Activated T-helper 2 cell treated with anti-CD3 and anti-CD28 coated beads, Interferon-gamma antibody, Interleukin-2, Interleukin-4, amounts not matched to agents 10 μg/mL and 5 μg/mL and 100 μg/mL, durations not matched to agents 14 hours and 24 hours and 36 hours (primary cell): ENCODE measurements around the gene PHC2. TPM values are rescaled to one million over a fixed set of nuclear protein-coding genes. Genes with fewer than 3 reads are reported as not detected.

Experiments
- DNase-seq: peaks from one replicate; pipeline ENCODE4 v3.0.0; 2021; ENCODE audit warnings: low spot score
- H3K27ac Mint-ChIP-seq: one replicate; pipeline ENCODE4 v1.8.0; 2021; ENCODE audit warnings: mixed read lengths
- H3K27me3 Mint-ChIP-seq: one replicate; pipeline ENCODE4 v1.8.0; 2021; ENCODE audit warnings: low read depth, mixed read lengths
- H3K36me3 Mint-ChIP-seq: one replicate; pipeline ENCODE4 v1.8.0; 2021; ENCODE audit warnings: low read depth, mixed read lengths
- H3K4me1 Mint-ChIP-seq: one replicate; pipeline ENCODE4 v1.8.0; 2021; ENCODE audit warnings: low read depth, mixed read lengths
- H3K4me3 Mint-ChIP-seq: one replicate; pipeline ENCODE4 v1.8.0; 2021; ENCODE audit warnings: low read depth, mild to moderate bottlenecking, moderate library complexity, mixed read lengths
- H3K9me3 Mint-ChIP-seq: one replicate; pipeline ENCODE4 v1.8.0; 2021; ENCODE audit warnings: mixed read lengths
- intact Hi-C: fragments of 100-400 bp; cut with micrococcal nuclease; formaldehyde crosslinking; loops from one replicate; pipeline ENCODE4 v1.15.1; 2023
- total RNA-seq: library from RNA; stranded (reverse); gene quantifications from 2 replicates; pipeline ENCODE4 v1.2.3, GENCODE V29; 2022

Gene PHC2
- total RNA-seq, 1 donor from 2014 or later, result 33.1 TPM

DNA sequence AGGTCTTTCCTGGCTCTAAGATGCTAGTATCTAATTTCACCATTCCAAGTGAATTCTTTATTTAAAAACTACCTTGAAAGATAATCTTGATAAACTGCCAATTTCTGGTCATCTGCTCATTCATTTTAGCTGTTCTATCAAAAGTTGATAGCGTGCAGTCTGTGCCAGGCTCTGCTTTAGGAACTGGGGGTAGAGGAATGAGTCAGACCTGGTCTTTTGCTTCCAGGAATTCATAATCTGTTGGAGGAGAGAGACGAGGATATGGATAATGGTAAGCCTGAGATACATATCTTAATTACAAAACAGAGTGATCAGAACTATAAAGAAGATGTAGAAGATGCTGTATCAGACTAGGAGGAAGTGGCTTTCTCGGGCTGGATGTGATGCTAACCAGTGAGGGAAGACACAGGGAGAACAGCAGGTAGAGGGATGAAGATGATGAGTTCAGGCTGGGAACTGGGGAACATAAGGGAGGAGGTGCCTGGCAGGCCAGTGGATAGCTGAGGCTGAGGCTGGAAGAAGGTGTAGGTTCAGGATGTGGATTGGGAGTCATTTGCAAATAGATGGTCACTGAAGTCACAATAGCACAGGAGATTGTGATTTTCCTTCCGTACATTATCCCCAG lies 12.3 kb upstream of the PHC2 start:
- H3K36me3 Mint-ChIP-seq, result no peaks in the 10 kb centered on the region
- H3K4me3 Mint-ChIP-seq, result no peak overlapping the region
- intact Hi-C loops, result no loop called here
- DNase-seq, result no peak
- H3K9me3 Mint-ChIP-seq, result no peaks in the 10 kb centered on the region
- H3K27me3 Mint-ChIP-seq, result peaks cover 28% of the 10 kb centered on the region
- H3K4me1 Mint-ChIP-seq, result peaks cover 7% of the 10 kb centered on the region
- no peak overlapping the region for H3K27ac Mint-ChIP-seq

DNA sequence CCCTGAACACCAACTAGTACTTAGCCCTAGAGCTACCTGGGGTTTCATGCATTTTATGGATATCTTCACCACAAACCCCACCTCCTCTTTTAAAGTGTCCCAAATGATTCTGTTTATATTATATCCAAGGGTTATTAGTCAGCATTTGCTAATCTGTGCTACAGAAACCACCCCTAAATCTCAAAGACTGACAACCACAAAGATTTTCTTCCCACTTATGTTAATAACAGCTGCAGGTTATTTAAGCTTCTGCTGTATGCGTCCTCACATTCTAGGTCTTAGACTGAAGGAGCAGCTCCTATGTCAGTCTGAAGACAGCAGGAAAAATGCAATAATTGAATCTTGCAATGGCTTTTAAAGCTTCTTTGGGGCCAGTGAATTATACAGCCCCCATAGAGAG lies 11.2 kb upstream of the PHC2 start:
- intact Hi-C loops, result no loop called here
- Mint-ChIP-seq H3K36me3 (no peaks in the 10 kb centered on the region), H3K27ac (no peak overlapping the region), H3K4me1 (peaks cover 7% of the 10 kb centered on the region), H3K4me3 (no peak overlapping the region), H3K27me3 (peaks cover 27% of the 10 kb centered on the region), H3K9me3 (no peaks in the 10 kb centered on the region)
- no peak for DNase-seq

DNA sequence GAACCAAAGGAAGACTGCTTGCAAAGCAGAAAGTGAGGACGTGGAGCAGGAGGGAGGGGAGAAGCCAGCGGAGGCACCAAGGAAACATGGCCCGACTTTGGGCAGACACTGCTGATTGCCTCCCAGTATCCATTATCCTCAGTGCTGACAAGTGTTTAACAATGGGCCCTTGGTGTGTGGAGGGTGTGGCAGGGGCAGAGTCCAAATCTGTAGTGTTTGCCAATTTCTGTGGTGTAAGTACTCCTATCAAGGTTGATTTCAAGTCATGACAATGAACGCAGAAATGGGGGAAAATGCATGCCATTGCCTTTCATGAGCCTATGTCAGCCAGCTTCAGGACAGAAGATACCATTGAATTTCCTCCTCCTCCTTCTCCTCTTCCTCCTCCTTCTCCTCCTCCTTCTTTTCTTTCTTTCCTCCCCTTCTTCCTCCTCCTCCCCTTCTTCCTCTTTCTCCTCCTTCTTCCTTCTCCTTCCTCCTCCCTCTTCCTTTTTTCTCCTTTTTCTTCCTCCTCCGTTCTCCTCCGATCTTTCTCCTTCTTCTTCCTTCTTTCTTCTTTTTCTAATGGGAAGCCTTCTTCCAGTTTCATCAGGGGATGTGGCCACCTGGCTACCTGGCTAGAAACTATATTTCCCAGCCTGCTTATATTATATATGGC lies 10.3 kb upstream of the PHC2 start:
- Mint-ChIP-seq H3K4me1 (peaks cover 3% of the 10 kb centered on the region), H3K4me3 (no peak overlapping the region), H3K9me3 (no peaks in the 10 kb centered on the region), H3K27me3 (peaks cover 25% of the 10 kb centered on the region), H3K36me3 (no peaks in the 10 kb centered on the region), H3K27ac (no peak overlapping the region)
- intact Hi-C loops, result no loop called here
- DNase-seq, result no peak

DNA sequence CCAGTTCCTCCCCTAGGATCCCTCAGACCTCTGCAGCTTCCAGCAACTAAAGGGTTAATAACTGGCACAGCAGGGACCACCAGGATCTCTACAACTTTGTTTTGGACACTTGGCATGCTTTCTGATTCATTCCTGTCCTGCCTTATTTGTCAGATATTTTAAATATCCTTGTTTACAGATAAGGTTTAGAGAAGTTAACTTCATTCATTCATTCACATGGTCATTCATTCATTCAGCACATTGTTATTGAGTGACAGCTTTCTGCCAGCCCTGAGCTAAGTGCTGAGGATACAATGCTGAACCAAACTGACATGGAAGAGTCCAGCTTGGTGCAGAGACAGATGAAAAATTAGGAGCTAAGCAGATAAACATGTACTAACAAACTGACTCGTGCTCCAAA lies 8.8 kb upstream of the PHC2 start:
- H3K9me3 Mint-ChIP-seq, result no peaks in the 10 kb centered on the region
- DNase-seq, result no peak
- no peak overlapping the region for H3K4me3 Mint-ChIP-seq
- peaks cover 2% of the 10 kb centered on the region for H3K4me1 Mint-ChIP-seq
- intact Hi-C loops, result no loop called here
- no peak overlapping the region for H3K27ac Mint-ChIP-seq
- H3K36me3 Mint-ChIP-seq, result no peaks in the 10 kb centered on the region
- peaks cover 32% of the 10 kb centered on the region for H3K27me3 Mint-ChIP-seq

DNA sequence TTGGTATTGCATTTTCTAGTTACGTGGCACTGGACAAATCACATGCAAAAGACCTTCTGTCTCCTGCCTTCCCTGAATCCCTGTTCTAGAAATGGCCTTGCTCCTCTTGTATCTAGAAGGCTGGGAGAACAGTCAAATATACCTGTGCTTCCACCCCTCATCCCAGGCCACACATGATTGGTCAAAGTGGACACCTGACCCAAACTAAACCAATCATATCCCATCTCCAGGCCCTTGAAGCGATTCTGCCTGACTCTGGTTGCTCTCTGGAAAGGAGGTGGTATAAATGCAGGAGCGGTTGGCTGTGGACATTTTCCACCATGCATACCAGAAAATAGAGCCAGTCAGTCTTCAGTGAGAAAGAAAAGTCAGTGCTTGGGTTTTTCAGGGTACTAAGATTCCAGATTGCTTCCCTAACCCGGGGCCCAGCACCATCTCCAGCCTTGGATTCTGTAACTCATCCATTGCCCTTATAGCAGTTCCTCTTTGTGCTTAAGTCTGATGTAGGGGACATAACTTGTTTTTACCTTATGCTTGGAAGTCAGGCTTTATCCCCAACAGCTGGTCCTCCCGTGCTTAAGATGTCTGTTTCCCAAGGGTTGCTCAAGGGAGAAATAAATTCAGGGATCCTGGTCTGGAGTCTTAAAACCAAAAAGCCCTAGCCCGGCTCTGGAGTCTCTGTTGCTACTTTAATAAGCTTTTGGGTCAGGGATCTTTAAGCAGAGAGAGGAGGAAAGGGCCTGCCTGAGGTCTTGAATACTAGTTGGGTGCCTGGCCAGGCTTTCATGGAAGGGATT lies 7.7 kb upstream of the PHC2 start:
- H3K4me1 Mint-ChIP-seq, result peaks cover 2% of the 10 kb centered on the region
- intact Hi-C loops, result no loop called here
- no peak overlapping the region for H3K27ac Mint-ChIP-seq
- H3K36me3 Mint-ChIP-seq, result no peaks in the 10 kb centered on the region
- no peaks in the 10 kb centered on the region for H3K9me3 Mint-ChIP-seq
- H3K27me3 Mint-ChIP-seq, result peaks cover 38% of the 10 kb centered on the region
- DNase-seq, result no peak
- H3K4me3 Mint-ChIP-seq, result no peak overlapping the region

DNA sequence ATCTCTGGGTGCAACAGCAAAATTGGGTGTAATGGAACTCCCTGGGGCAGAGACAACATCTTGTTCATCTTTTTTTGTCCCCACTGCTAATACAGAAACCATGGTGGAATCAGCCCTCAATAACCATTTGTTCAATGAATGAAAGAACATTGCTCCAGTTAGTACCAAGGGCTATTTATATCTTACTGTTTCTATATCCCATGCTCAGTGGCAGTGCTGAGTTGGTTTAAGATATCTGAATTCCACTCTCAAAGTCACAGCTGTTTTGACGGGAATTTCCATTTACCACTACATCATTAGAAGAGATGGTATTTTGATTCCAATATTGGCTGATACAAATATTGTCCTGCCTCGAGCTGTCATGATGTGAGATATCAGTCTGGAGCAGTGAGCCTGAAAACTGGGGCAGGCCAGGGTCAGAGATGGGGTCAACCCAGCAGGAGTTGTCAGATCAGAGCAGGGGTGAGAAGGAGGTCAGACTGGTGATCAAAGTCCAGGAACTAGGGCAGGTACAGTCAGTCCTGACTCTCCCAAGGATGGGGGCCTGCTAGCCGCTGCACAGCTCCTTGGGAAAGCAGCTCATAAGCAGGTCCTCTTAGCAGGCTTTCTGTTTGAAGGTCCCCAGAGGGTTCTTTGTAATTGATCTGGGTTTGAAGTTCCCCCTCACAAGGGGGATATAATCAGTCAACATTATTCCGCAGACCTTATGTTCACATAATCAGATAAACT lies 5.8 kb upstream of the PHC2 start:
- no peaks in the 10 kb centered on the region for H3K4me1 Mint-ChIP-seq
- intact Hi-C loops, result no loop called here
- H3K27me3 Mint-ChIP-seq, result peaks cover 33% of the 10 kb centered on the region
- H3K9me3 Mint-ChIP-seq, result no peaks in the 10 kb centered on the region
- H3K36me3 Mint-ChIP-seq, result no peaks in the 10 kb centered on the region
- no peak for DNase-seq
- H3K4me3 Mint-ChIP-seq, result no peak overlapping the region
- H3K27ac Mint-ChIP-seq, result no peak overlapping the region

DNA sequence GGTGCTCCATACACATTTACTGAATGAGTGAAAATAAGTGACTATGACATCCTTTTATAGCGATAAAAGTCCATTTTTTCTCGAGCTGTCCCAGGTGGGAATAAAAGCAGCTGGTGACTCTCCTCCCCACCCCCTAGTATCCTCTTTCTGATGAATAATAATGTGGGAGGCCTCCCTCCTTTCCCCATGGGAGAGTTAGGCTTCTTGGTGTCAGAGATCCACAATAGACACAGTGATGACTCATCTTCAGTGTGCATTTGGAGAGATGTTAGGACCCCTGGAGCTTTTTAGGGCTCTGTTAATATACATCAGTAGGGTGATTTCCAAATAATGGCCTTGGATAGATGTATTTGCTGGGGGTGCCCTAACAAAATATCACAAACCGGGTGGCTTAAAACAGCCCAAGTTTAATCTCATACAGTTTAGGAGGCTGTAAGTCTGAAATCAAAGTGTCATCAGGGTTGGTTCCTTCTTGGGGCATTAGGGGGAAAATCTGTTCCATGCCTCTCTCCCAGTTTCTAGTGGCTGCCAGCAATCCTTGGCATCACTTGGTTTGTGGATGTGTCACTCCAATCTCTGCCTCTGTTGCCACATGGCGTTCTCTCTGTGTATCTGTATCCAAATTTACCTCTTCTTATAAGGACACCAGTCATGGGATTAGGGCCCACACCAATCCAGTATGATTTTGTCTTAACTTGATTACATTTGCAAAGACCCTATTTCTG lies 4.4 kb upstream of the PHC2 start:
- Mint-ChIP-seq H3K36me3 (no peaks in the 10 kb centered on the region), H3K4me1 (peaks cover 2% of the 10 kb centered on the region), H3K27me3 (peaks cover 27% of the 10 kb centered on the region), H3K27ac (no peak overlapping the region), H3K4me3 (no peak overlapping the region), H3K9me3 (no peaks in the 10 kb centered on the region)
- intact Hi-C loops, result no loop called here
- DNase-seq, result no peak

DNA sequence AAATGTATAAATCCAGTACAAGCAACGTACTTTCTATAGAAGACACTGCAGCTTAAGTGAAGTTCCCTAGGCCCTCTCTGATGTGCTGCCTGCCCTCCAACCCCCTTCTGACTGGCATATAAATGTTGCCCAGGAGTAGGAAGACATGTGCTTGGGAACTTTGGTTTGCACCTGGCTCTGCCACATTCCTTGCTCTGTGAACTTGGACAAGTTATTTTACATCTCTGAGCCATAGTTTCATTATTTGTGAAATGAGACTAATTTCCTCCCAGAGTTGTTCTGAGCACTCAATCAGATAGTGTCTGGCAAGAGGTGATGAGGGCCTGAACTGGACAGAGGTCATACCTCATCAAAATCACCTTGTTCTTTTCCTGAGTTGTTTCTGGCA lies 3.5 kb upstream of the PHC2 start:
- intact Hi-C loops, result no loop called here
- H3K27ac Mint-ChIP-seq, result no peak overlapping the region
- H3K36me3 Mint-ChIP-seq, result no peaks in the 10 kb centered on the region
- peaks cover 27% of the 10 kb centered on the region for H3K27me3 Mint-ChIP-seq
- no peaks in the 10 kb centered on the region for H3K9me3 Mint-ChIP-seq
- H3K4me1 Mint-ChIP-seq, result peaks cover 3% of the 10 kb centered on the region
- no peak overlapping the region for H3K4me3 Mint-ChIP-seq
- DNase-seq, result no peak

DNA sequence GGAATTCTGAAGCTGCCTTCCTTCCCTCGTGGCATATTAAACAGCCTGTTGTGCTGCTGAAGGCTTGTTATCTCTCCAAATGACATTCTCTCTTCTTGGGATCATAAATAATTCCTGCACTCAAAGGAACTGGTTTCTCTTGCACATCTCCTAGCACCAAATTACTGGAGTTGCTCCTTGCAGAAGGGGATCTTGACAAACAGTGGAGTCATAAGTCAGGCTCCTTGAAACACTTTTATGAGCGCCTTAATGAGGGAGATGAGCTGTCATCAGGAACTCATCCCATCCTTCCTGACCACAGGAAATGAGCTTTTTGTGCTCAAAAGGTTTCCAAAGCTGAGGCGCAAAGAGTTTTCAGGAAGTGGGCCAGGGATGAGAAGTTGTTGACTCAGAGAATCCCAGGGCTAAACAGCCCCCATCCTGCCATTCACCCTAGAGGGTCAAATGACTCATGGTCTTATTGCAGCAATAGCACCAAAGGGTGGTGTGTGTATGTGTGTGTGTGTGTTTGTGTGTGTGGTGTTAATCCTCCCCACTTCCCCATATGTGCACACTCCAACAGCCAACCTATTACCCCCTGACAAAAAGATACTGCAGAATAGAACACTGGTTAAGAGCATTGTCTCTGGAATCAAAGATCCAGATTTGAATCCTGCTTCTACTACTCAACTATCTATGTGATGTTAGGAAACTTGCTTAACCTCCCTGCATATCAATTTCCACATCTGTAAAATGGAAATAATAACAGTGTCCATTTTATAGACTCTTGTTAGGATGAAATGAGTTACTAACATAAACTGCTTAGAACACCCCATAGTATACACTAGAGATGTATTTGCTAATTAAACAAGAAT lies 2.8 kb upstream of the PHC2 start:
- DNase-seq, result no peak
- H3K4me3 Mint-ChIP-seq, result no peak overlapping the region
- no peaks in the 10 kb centered on the region for H3K9me3 Mint-ChIP-seq
- H3K27me3 Mint-ChIP-seq, result peaks cover 27% of the 10 kb centered on the region
- H3K36me3 Mint-ChIP-seq, result no peaks in the 10 kb centered on the region
- H3K27ac Mint-ChIP-seq, result no peak overlapping the region
- intact Hi-C loops, result no loop called here
- peaks cover 3% of the 10 kb centered on the region for H3K4me1 Mint-ChIP-seq

DNA sequence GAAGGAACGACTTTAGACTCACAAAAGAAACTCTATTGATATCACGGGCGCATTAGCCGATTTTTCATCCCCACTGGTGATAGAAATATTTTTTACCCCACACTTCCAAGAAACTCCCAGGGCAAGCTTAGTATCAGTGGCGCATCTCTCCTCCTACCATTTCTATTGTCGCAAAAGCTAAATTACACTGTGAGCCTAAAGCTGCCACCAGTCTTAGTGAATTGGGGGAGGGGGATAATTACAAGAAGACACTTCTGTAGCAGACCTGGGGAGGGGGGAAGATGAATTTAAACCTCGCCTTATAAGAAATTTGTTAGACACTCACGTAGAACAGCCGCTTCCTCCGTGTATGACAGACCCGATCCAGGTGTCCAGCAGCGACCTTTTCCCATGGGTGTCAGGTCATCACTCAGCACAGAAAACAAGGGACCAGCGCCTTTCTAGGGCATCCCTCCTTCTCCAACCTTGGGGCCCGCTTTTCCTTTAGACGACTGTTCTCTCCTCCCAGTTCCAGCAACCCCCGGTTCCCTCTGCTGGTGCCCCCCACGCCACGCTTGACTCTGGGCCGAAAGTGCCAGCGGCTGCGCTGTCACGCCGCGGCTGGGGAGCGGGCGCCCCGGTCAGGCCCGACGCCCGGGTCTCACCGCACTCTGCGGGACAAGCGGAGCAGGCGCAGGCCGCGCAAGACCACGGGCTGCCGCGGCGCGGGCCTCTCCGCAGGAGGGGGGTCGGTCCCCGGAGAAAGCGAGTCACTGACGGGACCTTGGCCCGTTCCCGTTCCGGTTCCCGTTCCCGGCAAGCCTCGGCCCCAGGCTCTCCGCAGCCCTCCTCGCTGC lies 821 bp downstream of the PHC2 start:
- no peak for DNase-seq
- Mint-ChIP-seq H3K27me3 (peaks cover 29% of the 10 kb centered on the region), H3K9me3 (no peaks in the 10 kb centered on the region), H3K27ac (no peak overlapping the region), H3K4me1 (peaks cover 5% of the 10 kb centered on the region), H3K36me3 (no peaks in the 10 kb centered on the region), H3K4me3 (no peak overlapping the region)
- intact Hi-C loops, result no loop called here

DNA sequence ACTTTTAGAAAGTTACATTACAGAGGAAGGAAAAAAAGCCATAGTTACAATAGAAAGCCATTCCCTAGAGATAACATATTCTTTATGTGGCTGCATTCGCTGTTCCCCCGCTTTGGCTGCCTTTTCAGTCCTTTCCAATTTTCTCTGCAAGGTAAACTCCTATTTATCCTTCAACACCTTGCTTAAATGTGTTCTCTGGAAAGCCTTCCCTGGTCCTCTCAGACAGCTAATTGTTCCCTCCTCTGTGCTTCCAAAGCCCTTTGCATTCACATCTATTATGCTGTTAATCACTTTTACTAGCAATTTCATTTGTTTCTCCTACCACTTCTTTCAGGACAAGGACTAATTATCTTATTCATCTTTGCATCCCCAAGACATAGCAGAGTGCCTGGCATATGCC lies 1.6 kb downstream of the PHC2 start:
- intact Hi-C loops, result no loop called here
- Mint-ChIP-seq H3K4me3 (no peak overlapping the region), H3K27ac (no peak overlapping the region), H3K27me3 (peaks cover 25% of the 10 kb centered on the region), H3K9me3 (no peaks in the 10 kb centered on the region), H3K4me1 (peaks cover 5% of the 10 kb centered on the region), H3K36me3 (no peaks in the 10 kb centered on the region)
- DNase-seq, result no peak
